Neural cell (in vitro differentiated cells): ENCODE measurements around the gene LRIG1. TPM values are rescaled to one million over a fixed set of nuclear protein-coding genes. Genes with fewer than 3 reads are reported as not detected.

Experiments used
- H2AFZ ChIP-seq: fragments of 200-600, 300-800 bp; sonication (generic), shearing (Covaris generic); 2 replicates; pipeline ENCODE4 v1.6.0; 2014; ENCODE audit warnings: low read depth, mild to moderate bottlenecking, antibody characterized with exemption, low read length, moderate library complexity
- H3F3A ChIP-seq: fragments of 200-600 bp; shearing (Covaris generic); 2 replicates; pipeline ENCODE4 v1.6.1; 2016; ENCODE audit warnings: mild to moderate bottlenecking, moderate library complexity, mixed read lengths, antibody characterized with exemption, low read length; ENCODE audit not compliant: insufficient read depth, poor library complexity, severe bottlenecking
- H3K27ac ChIP-seq: fragments of 200-600, 300-800 bp; sonication (generic), shearing (Covaris generic); 2 replicates; pipeline ENCODE4 v1.5.1; 2014; ENCODE audit warnings: mild to moderate bottlenecking, low read length, moderate library complexity
- H3K27me3 ChIP-seq: fragments of 300-800, 200-600 bp; sonication (generic), shearing (Covaris generic); 2 replicates; pipeline ENCODE4 v1.6.0; 2014; ENCODE audit warnings: mild to moderate bottlenecking, low read depth, low read length, moderate library complexity; ENCODE audit not compliant: insufficient read depth
- H3K36me3 ChIP-seq: fragments of 300-800, 200-600 bp; sonication (generic), shearing (Covaris generic); 2 replicates; pipeline ENCODE4 v1.5.1; 2014; ENCODE audit warnings: mild to moderate bottlenecking, antibody characterized with exemption, low read length, moderate library complexity; ENCODE audit not compliant: insufficient read depth
- H3K4me2 ChIP-seq: fragments of 300-800, 200-600 bp; sonication (generic), shearing (Covaris generic); 2 replicates; pipeline ENCODE4 v1.6.0; 2014; ENCODE audit warnings: mild to moderate bottlenecking, low read length
- H3K4me3 ChIP-seq: fragments of 300-800, 200-600 bp; sonication (generic), shearing (Covaris generic); 2 replicates; pipeline ENCODE4 v1.5.1; 2014; ENCODE audit warnings: mild to moderate bottlenecking, low read length, moderate library complexity
- H3K79me2 ChIP-seq: fragments of 200-600 bp; shearing (Covaris generic); replicated peaks from 2 replicates; pipeline ENCODE4 v1.6.0; 2014; ENCODE audit warnings: mild to moderate bottlenecking, low read length, moderate library complexity; ENCODE audit not compliant: insufficient read depth
- H3K9ac ChIP-seq: fragments of 300-800, 200-600 bp; sonication (generic), shearing (Covaris generic); 2 replicates; pipeline ENCODE4 v1.6.1; 2016; ENCODE audit warnings: mild to moderate bottlenecking, low read length, mixed read lengths
- H3K9me2 ChIP-seq: fragments of 200-600 bp; shearing (Covaris generic); 2 replicates; pipeline ENCODE4 v1.6.1; 2016; ENCODE audit warnings: mild to moderate bottlenecking, low read length, mixed read lengths; ENCODE audit not compliant: insufficient read depth
- H3K9me3 ChIP-seq: fragments of 200-600, 300-800 bp; sonication (generic), shearing (Covaris generic); 2 replicates; pipeline ENCODE4 v1.6.1; 2016; ENCODE audit warnings: mild to moderate bottlenecking, mixed run types, low read length, moderate library complexity, mixed read lengths
- H4K20me1 ChIP-seq: fragments of 200-600 bp; shearing (Covaris generic); 2 replicates; pipeline ENCODE4 v1.6.1; 2016; ENCODE audit warnings: mild to moderate bottlenecking, mixed run types; ENCODE audit not compliant: insufficient read depth
- EP300 ChIP-seq: fragments of 450-650 bp; conservative IDR thresholded peaks from 2 replicates; pipeline ENCODE4 v1.6.1; 2014; ENCODE audit warnings: antibody characterized with exemption, mild to moderate bottlenecking, moderate library complexity; ENCODE audit not compliant: poor library complexity, severe bottlenecking
- EZH2 ChIP-seq: fragments of 200-600, 300-800 bp; shearing (Covaris generic), sonication (generic); IDR thresholded peaks from 2 replicates; pipeline ENCODE4 v1.6.1; 2014; ENCODE audit warnings: antibody characterized with exemption, low read length, borderline replicate concordance, mild to moderate bottlenecking; ENCODE audit not compliant: insufficient read depth, poor library complexity, severe bottlenecking
- MXI1 ChIP-seq: fragments of 450-650 bp; conservative IDR thresholded peaks from 2 replicates; pipeline ENCODE4 v1.6.1; 2014; ENCODE audit warnings: antibody characterized with exemption, mild to moderate bottlenecking; ENCODE audit not compliant: poor library complexity, severe bottlenecking
- POLR2AphosphoS5 ChIP-seq: IDR thresholded peaks from 2 replicates; pipeline ENCODE4 v1.6.1; 2012
- RAD21 ChIP-seq: fragments of 450-650 bp; conservative IDR thresholded peaks from 2 replicates; pipeline ENCODE4 v1.6.1; 2014; ENCODE audit warnings: antibody characterized with exemption, mild to moderate bottlenecking, moderate library complexity
- SMC3 ChIP-seq: fragments of 450-650 bp; conservative IDR thresholded peaks from 2 replicates; pipeline ENCODE4 v1.6.1; 2014; ENCODE audit warnings: antibody characterized with exemption, mild to moderate bottlenecking, moderate library complexity; ENCODE audit not compliant: poor library complexity
- TAF1 ChIP-seq: IDR thresholded peaks from 2 replicates; pipeline ENCODE4 v1.6.1; 2012; ENCODE audit warnings: low read depth
- polyA plus RNA-seq: library from polyadenylated mRNA; depleted of rRNA; stranded (reverse); fragments of >200 nt; gene quantifications from 2 replicates; pipeline ENCODE4 v1.2.3, GENCODE V29; 2014
- TF ChIP-seq, protein P1 (sequence below): fragments of 450-650 bp; IDR thresholded peaks from 2 replicates; pipeline ENCODE4 v1.5.1; 2014; ENCODE audit warnings: antibody characterized with exemption, mild to moderate bottlenecking, moderate library complexity; ENCODE audit not compliant: poor library complexity, severe bottlenecking
- TF ChIP-seq, protein P2 (sequence below): IDR thresholded peaks from 2 replicates; pipeline ENCODE4 v1.6.1; 2012; ENCODE audit warnings: borderline replicate concordance

The LRIG1 gene
- polyA plus RNA-seq, 1 donor from 2014 or later, result 7.1 TPM

DNA sequence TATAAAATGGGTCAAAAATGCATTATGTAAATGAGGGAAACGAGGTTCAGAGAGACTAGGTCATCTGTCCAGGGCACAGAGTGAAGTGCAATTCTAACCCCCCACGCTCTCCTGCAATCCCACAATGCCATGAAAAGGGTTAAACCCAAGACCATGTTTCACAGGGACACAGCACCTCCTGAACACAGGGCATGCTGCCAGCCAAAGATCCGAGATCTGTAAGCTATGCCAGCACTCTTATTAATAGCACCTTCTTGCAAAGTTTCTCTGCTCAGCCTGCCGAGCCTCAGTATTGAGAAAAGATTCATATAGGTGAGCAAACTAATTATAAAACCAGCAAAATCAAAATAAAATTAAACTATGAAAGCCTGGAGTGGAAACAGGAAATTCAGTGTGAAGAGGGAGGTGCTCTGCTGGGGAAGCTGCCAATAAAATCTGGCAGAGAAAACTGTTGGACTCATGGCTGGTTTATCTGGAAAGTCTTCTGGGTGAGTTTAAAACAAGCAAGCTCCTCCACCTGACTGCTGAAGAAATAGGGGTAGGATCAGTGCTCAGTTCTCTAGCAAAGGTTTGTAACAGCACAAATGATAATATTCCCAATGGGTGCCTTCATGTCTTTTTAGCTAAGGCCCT is 50.3 kb downstream of the LRIG1 start:
- Histone ChIP-seq H3K79me2 (no peaks in the 10 kb centered on the region), H3K9me2 (no peaks in the 10 kb centered on the region), H3K4me3 (no peak overlapping the region), H3F3A (no peaks in the 10 kb centered on the region), H3K36me3 (no peaks in the 10 kb centered on the region), H3K27me3 (no peaks in the 10 kb centered on the region), H4K20me1 (no peaks in the 10 kb centered on the region), H3K4me2 (no peak overlapping the region), H2AFZ (no peak overlapping the region), H3K27ac (no peak overlapping the region), H3K9ac (no peak overlapping the region), H3K9me3 (no peaks in the 10 kb centered on the region)
- TF ChIP-seq SMC3 (no peak), TAF1 (no peak), RAD21 (no peak), EZH2 (no peak), POLR2AphosphoS5 (no peak), EP300 (no peak), MXI1 (no peak)
- TF ChIP-seq, protein P1, sequence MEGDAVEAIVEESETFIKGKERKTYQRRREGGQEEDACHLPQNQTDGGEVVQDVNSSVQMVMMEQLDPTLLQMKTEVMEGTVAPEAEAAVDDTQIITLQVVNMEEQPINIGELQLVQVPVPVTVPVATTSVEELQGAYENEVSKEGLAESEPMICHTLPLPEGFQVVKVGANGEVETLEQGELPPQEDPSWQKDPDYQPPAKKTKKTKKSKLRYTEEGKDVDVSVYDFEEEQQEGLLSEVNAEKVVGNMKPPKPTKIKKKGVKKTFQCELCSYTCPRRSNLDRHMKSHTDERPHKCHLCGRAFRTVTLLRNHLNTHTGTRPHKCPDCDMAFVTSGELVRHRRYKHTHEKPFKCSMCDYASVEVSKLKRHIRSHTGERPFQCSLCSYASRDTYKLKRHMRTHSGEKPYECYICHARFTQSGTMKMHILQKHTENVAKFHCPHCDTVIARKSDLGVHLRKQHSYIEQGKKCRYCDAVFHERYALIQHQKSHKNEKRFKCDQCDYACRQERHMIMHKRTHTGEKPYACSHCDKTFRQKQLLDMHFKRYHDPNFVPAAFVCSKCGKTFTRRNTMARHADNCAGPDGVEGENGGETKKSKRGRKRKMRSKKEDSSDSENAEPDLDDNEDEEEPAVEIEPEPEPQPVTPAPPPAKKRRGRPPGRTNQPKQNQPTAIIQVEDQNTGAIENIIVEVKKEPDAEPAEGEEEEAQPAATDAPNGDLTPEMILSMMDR, result no peak
- TF ChIP-seq, protein P2, sequence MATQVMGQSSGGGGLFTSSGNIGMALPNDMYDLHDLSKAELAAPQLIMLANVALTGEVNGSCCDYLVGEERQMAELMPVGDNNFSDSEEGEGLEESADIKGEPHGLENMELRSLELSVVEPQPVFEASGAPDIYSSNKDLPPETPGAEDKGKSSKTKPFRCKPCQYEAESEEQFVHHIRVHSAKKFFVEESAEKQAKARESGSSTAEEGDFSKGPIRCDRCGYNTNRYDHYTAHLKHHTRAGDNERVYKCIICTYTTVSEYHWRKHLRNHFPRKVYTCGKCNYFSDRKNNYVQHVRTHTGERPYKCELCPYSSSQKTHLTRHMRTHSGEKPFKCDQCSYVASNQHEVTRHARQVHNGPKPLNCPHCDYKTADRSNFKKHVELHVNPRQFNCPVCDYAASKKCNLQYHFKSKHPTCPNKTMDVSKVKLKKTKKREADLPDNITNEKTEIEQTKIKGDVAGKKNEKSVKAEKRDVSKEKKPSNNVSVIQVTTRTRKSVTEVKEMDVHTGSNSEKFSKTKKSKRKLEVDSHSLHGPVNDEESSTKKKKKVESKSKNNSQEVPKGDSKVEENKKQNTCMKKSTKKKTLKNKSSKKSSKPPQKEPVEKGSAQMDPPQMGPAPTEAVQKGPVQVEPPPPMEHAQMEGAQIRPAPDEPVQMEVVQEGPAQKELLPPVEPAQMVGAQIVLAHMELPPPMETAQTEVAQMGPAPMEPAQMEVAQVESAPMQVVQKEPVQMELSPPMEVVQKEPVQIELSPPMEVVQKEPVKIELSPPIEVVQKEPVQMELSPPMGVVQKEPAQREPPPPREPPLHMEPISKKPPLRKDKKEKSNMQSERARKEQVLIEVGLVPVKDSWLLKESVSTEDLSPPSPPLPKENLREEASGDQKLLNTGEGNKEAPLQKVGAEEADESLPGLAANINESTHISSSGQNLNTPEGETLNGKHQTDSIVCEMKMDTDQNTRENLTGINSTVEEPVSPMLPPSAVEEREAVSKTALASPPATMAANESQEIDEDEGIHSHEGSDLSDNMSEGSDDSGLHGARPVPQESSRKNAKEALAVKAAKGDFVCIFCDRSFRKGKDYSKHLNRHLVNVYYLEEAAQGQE, result no peak

DNA sequence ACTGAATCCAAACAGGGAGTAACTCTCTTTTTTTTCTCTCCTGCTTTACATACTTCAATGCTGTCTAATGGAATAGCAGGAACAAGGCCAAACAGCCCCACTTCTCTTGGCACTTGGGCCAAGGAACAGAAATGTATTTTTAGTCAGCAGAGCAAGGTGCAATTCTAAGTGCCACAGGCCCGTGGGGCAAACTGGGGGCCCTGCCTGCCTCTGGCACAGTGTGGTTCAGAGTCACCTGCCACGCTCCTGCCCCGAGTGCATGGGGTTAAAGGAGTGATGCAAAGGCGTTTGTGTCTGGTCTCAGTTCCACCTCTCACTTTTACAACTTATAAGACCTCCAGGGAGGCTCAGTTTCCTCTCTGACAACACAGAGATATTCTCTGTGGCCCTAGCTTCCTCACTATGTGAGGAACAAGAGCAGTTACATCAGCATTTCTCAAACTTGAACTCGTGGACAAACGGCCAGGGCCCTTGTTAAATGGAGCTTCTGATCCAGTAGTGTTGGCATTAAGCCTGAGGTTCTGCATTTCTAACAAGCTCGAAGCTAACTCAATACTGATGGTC is 51.3 kb downstream of the LRIG1 start:
- Histone ChIP-seq H3K36me3 (no peaks in the 10 kb centered on the region), H4K20me1 (no peaks in the 10 kb centered on the region)

More for the DNA sequence above, 51.3 kb downstream of the LRIG1 start:
- Histone ChIP-seq H3K27ac (no peak overlapping the region), H3F3A (no peaks in the 10 kb centered on the region), H3K9ac (no peak overlapping the region), H3K9me2 (no peaks in the 10 kb centered on the region), H2AFZ (no peak overlapping the region), H3K9me3 (no peaks in the 10 kb centered on the region), H3K27me3 (no peaks in the 10 kb centered on the region), H3K4me3 (no peak overlapping the region), H3K79me2 (no peaks in the 10 kb centered on the region), H3K4me2 (no peak overlapping the region)
- no peak for TF ChIP-seq MXI1
- TF ChIP-seq, protein P1, result no peak
- TF ChIP-seq, protein P2, result no peak
- TF ChIP-seq RAD21, result no peak
- no peak for TF ChIP-seq EP300
- no peak for TF ChIP-seq TAF1
- no peak for TF ChIP-seq POLR2AphosphoS5
- TF ChIP-seq SMC3, result no peak
- TF ChIP-seq EZH2, result no peak
